Natural killer cell (primary cell): ENCODE results near the gene CDC42BPG. TPM values are rescaled to one million over a fixed set of nuclear protein-coding genes. Genes with fewer than 3 reads are reported as not detected.

Experiments
- ATAC-seq, 3 donors: fragments of 150-1000 bp in 2 of 3; fragments of 200-7000 bp in 1 of 3; cut with Tn5 transposase; 1 replicate in 1 of 3; 2 replicates in 2 of 3; pipeline ENCODE4 v1.10.0; 2021; ENCODE audit warnings: mild to moderate bottlenecking in 2 of 3, moderate library complexity in 2 of 3
- DNase-seq, 2 donors: peaks; one replicate each; pipeline versions ENCODE4 v3.0.0 to v3.0.0-alpha.2; 2013 to 2021; ENCODE audit warnings: mixed read lengths in 1 of 2
- H3K27ac ChIP-seq: one replicate; pipeline ENCODE4 v1.5.1; 2013; ENCODE audit warnings: mild to moderate bottlenecking, low read length
- H3K27me3 ChIP-seq: one replicate; pipeline ENCODE4 v1.6.1; 2013; ENCODE audit warnings: low read length; ENCODE audit not compliant: control insufficient read depth, insufficient read depth
- H3K36me3 ChIP-seq: one replicate; pipeline ENCODE4 v1.6.1; 2013; ENCODE audit warnings: low read length; ENCODE audit not compliant: control insufficient read depth, insufficient read depth
- H3K4me1 ChIP-seq: one replicate; pipeline ENCODE4 v1.6.1; 2013; ENCODE audit warnings: low read length; ENCODE audit not compliant: control insufficient read depth, insufficient read depth
- H3K4me3 ChIP-seq: one replicate; pipeline ENCODE4 v1.5.1; 2013; ENCODE audit warnings: low read length
- H3K9me3 ChIP-seq: one replicate; pipeline ENCODE4 v1.6.1; 2013; ENCODE audit warnings: low read length; ENCODE audit not compliant: control insufficient read depth, insufficient read depth
- H3K27ac Mint-ChIP-seq, 2 donors: one replicate each; pipeline ENCODE4 v1.8.0; 2022; ENCODE audit warnings: mild to moderate bottlenecking in 2 of 2, mixed read lengths in 2 of 2, moderate library complexity in 1 of 2
- H3K27me3 Mint-ChIP-seq, 2 donors: one replicate each; pipeline ENCODE4 v1.8.0; 2022; ENCODE audit warnings: low read depth in 2 of 2, mixed read lengths in 2 of 2
- H3K36me3 Mint-ChIP-seq: one replicate; pipeline ENCODE4 v1.8.0; 2022; ENCODE audit warnings: mixed read lengths
- H3K4me1 Mint-ChIP-seq, 2 donors: one replicate each; pipeline ENCODE4 v1.8.0; 2022; ENCODE audit warnings: mixed read lengths in 2 of 2
- H3K4me3 Mint-ChIP-seq: one replicate; pipeline ENCODE4 v1.8.0; 2022; ENCODE audit warnings: mild to moderate bottlenecking, moderate library complexity, mixed read lengths
- H3K9me3 Mint-ChIP-seq, 2 donors: one replicate each; pipeline ENCODE4 v1.8.0; 2022; ENCODE audit warnings: mixed read lengths in 2 of 2
- WGBS: methylation state at CpG from one replicate; pipeline ENCODE4 v1.1.7; 2013; ENCODE audit warnings: missing lambda C conversion rate; ENCODE audit not compliant: insufficient coverage; 5-methylcytosine and 5-hydroxymethylcytosine counted together
- intact Hi-C: fragments of 100-400 bp; cut with micrococcal nuclease; formaldehyde crosslinking; loops from one replicate; pipeline ENCODE4 v1.14.2; 2022
- total RNA-seq, 4 donors: library from RNA; stranded (reverse); fragments of 120-200 nt in 1 of 4; gene quantifications; one replicate each; pipeline versions ENCODE4 v1.2.3 to v1.2.4, GENCODE V29; 2013 to 2022
- TF ChIP-seq, protein P1 (sequence below): fragments of 200-600 bp; IDR thresholded peaks from one replicate; pipeline ENCODE4 v1.8.0; 2022; ENCODE audit warnings: antibody characterized with exemption

CDC42BPG gene
- total RNA-seq, 3 donors from 2014 or later (not counting 1 experiment from before 2014, with no cell fraction given) = 8.2 to 12.7 (median 10.7) TPM

DNA sequence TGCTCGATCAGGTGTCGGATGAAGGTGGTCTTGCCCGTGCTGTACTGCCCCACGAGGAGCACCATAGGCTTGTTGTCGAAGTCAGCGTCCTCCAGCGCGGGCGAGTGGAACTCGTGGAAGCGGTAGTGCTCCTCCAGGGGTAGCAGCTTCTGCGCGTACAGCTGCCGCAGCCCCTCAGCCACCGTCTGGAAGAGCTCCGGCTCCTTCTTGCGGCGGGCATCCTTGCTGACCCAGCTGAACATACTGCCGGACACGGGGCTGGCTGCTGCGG is 33.7 kb upstream of the CDC42BPG start:
- Mint-ChIP-seq H3K27ac (peak overlapping the region; percentile 95), H3K4me3 (peak overlapping the region; percentile 98), H3K27me3 (no peaks in the 10 kb centered on the region), H3K36me3 (no peaks in the 10 kb centered on the region), H3K9me3 (no peaks in the 10 kb centered on the region), H3K4me1 (peaks cover 54 to 71% of the 10 kb centered on the region in 2 donors)
- peak overlapping the region; percentile 61 for H3K27ac ChIP-seq
- WGBS = under 1% methylated on average over 21 of the region's 21 CpGs
- TF ChIP-seq, protein P1, sequence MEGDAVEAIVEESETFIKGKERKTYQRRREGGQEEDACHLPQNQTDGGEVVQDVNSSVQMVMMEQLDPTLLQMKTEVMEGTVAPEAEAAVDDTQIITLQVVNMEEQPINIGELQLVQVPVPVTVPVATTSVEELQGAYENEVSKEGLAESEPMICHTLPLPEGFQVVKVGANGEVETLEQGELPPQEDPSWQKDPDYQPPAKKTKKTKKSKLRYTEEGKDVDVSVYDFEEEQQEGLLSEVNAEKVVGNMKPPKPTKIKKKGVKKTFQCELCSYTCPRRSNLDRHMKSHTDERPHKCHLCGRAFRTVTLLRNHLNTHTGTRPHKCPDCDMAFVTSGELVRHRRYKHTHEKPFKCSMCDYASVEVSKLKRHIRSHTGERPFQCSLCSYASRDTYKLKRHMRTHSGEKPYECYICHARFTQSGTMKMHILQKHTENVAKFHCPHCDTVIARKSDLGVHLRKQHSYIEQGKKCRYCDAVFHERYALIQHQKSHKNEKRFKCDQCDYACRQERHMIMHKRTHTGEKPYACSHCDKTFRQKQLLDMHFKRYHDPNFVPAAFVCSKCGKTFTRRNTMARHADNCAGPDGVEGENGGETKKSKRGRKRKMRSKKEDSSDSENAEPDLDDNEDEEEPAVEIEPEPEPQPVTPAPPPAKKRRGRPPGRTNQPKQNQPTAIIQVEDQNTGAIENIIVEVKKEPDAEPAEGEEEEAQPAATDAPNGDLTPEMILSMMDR = no peak
- intact Hi-C loops = loop anchor here (1.0 to 2.0 kb wide), 3 partner anchors 8 to 100 kb away; partner anchors contain the start of gene SF1
- no peaks in the 10 kb centered on the region for H3K9me3 ChIP-seq
- no peaks in the 10 kb centered on the region for H3K27me3 ChIP-seq
- peak; percentile 14 to 20 (median 17) for ATAC-seq
- no peak for DNase-seq
- peaks cover 21% of the 10 kb centered on the region for H3K36me3 ChIP-seq
- peak overlapping the region; percentile 73 for H3K4me3 ChIP-seq
- peaks cover 72% of the 10 kb centered on the region for H3K4me1 ChIP-seq

DNA sequence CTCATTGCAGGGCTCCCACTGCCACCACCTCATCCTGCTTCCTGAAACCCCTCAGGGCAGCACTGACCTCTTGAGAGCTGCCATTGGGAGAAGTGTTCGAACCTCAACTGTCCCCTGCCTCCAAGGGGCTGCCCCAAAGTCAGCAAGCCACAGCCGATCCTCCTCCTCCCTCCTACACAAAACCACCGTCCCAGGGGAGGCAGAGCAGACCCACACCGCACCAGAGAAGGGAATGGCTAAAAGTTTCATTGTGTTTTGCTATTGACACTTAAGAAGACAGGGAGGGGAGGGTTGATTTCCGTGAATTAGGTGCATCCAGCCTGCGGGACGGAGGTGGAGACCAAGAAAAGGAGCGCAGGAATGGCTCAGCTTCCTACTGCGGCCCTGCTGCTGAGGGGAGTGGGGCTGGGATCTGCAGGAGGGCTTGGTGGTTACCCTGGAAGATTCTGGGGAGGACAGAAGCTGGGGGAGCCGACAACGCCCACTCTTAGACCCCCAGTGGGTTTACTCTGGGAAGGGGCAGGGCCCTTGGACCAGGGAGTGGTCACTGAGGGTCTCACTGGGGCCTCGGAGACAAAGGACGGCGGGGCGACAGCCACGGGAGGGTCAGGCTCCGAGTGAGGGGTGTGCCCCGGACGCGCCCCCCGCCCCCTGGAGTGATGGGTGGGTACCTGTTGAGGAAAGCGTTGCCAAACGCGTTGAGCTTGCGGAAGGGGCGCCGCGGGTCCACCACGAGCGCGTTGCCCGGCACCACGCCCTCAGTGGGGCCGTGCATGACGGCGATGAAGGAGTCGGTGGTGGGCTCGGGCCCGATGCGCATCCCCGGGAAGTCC is 33.2 kb upstream of the CDC42BPG start:
- Histone ChIP-seq H3K4me1 (peaks cover 78% of the 10 kb centered on the region), H3K36me3 (peaks cover 26% of the 10 kb centered on the region), H3K4me3 (peak overlapping the region; percentile 73), H3K9me3 (no peaks in the 10 kb centered on the region), H3K27me3 (no peaks in the 10 kb centered on the region), H3K27ac (peak overlapping the region; percentile 61)
- Mint-ChIP-seq H3K27me3 (no peaks in the 10 kb centered on the region), H3K9me3 (no peaks in the 10 kb centered on the region), H3K27ac (peak overlapping the region; percentile 95), H3K4me3 (peak overlapping the region; percentile 98), H3K4me1 (peaks cover 60 to 77% of the 10 kb centered on the region in 2 donors), H3K36me3 (no peaks in the 10 kb centered on the region)
- WGBS = under 1% methylated on average over 39 of the region's 41 CpGs
- ATAC-seq = peak in 2 of 3 donors; percentile 0 to 1
- DNase-seq = peak in 1 of 2 donors; percentile 47
- TF ChIP-seq, protein P1 = no peak
- intact Hi-C loops = loop anchor here (1.0 to 2.0 kb wide), 3 partner anchors 7 to 99 kb away; partner anchors contain the start of gene SF1

DNA sequence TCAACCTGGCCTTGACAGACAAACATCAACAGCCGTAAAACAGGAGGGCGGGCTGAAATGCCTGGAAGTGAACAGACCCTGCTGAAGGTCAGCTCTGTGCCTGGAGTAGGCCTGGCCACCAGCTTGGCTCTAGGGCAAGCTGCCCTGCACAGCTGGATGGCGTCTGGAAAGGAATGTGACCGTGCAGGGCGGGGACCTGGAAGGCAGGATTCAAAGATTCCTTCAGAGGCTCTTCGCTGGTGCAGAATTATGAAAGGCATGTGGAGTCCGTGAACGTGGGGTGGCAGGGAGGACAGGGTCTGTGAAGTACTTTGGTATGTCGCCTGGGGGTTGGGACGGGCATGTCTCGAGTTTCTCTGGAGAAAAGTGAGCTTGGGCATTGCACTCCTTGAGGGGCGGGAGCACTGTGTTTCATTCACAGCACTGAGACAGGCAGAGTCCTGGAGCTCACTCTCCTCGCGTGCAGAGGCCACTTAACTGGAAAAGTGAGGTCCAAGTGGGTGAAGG is 32.4 kb upstream of the CDC42BPG start:
- TF ChIP-seq, protein P1 = no peak
- peak overlapping the region; percentile 61 for H3K27ac ChIP-seq
- Mint-ChIP-seq H3K4me1 (peaks cover 62 to 78% of the 10 kb centered on the region in 2 donors), H3K27me3 (no peaks in the 10 kb centered on the region), H3K4me3 (peak overlapping the region; percentile 98), H3K36me3 (no peaks in the 10 kb centered on the region), H3K9me3 (no peaks in the 10 kb centered on the region), H3K27ac (peak overlapping the region; percentile 95)
- no peaks in the 10 kb centered on the region for H3K27me3 ChIP-seq
- peaks cover 85% of the 10 kb centered on the region for H3K4me1 ChIP-seq
- peaks cover 34% of the 10 kb centered on the region for H3K36me3 ChIP-seq
- H3K9me3 ChIP-seq = no peaks in the 10 kb centered on the region
- intact Hi-C loops = no loop called here
- no peak for DNase-seq
- 39% methylated on average over 14 of the region's 14 CpGs for WGBS
- no peak for ATAC-seq
- H3K4me3 ChIP-seq = peak overlapping the region; percentile 73
